ENCODE measurements around the gene SCYGR3. TPM values are rescaled to one million over a fixed set of nuclear protein-coding genes. Genes with fewer than 3 reads are reported as not detected.

SCYGR3 gene
- total and polyA plus RNA-seq, 2 donors (not counting 3 experiments of a cell fraction or from before 2014, with no cell fraction given): not detected

DNA sequence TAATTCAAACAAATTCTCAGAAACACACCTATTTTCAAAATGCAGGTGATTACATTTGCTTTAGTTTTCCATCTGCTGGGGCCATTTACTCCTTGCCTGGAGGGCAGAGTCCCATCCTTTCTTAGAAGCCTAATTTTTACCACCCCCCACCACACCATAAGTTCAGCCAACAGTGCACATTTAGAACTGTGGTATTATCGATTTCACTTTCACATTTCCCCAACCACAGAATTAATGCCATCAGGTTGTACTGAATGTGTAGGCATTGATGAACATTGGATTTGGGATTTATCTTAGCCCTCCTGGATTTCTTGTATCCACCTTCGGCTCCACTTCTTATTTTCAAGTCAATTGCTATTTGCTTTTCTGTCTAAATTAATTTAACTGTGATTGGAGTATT is 4.5 kb downstream of the SCYGR3 start:
- H4K20me1 ChIP-seq (replicated peaks; ENCODE audit: control insufficient read depth, extremely low read depth, insufficient read depth, low read length): no peaks in the 10 kb centered on the region
- dilution Hi-C loops (cut with MboI; ENCODE audit: extremely low pct_ligation_motif_present, low sequenced_read_pairs) (no loop called here), intact Hi-C loops (cut with micrococcal nuclease) (no loop called here)
- no peaks in the 10 kb centered on the region for H3K4me1 ChIP-seq (ENCODE audit: control insufficient read depth, extremely low read depth, insufficient read depth, low read length)
- CTCF ChIA-PET: interaction anchor here (1.4 kb wide), 1 partner anchor 10 kb away, joined by 3 read pairs; no protein-coding TSS in a partner anchor
- FAIRE-seq (no peak), DNase-seq (ENCODE audit: low read depth, low spot score) (no peak)
- no peak overlapping the region for H3K9ac ChIP-seq (replicated peaks; ENCODE audit: extremely low read depth, insufficient read depth, low read length)
- no peaks in the 10 kb centered on the region for H3K79me2 ChIP-seq (ENCODE audit: control insufficient read depth, insufficient read depth, low read length)
- H3K4me3 ChIP-seq (replicated peaks in 1 of 3; ENCODE audit: insufficient read depth in 1 of 3, low read depth in 1 of 3, low read length in 3 of 3): no peak overlapping the region
- H3K9me1 ChIP-seq (replicated peaks; ENCODE audit: control insufficient read depth, extremely low read depth, insufficient read depth, low read length): no peaks in the 10 kb centered on the region
- H3K9me3 ChIP-seq (replicated peaks; ENCODE audit: control insufficient read depth, insufficient read depth, low read length): no peaks in the 10 kb centered on the region
- no peaks in the 10 kb centered on the region for H3K27me3 ChIP-seq (ENCODE audit: control insufficient read depth in 2 of 2, insufficient read depth in 2 of 2, low read length in 2 of 2)
- POLR2A ChIA-PET: no interaction called here
- no TSS peak for BruUV-seq (replicated peaks)
- no peak overlapping the region for H3K4me2 ChIP-seq (ENCODE audit: insufficient read depth, low read length)
- no peak overlapping the region for H2AFZ ChIP-seq (ENCODE audit: low read depth, low read length)
- H3K36me3 ChIP-seq (ENCODE audit: control insufficient read depth in 2 of 2, extremely low read depth in 1 of 2, insufficient read depth in 2 of 2, low read length in 2 of 2): no peaks in the 10 kb centered on the region
- TF ChIP-seq MYC (IDR thresholded peaks at IDR 0.05; ENCODE audit: low read depth, low read length) (no peak), EZH2 (IDR thresholded peaks at IDR 0.05; ENCODE audit: borderline replicate concordance, low read depth, low read length, severe bottlenecking) (no peak), JUN (IDR thresholded peaks at IDR 0.05; ENCODE audit: borderline replicate concordance, insufficient read depth, insufficient read length, low read depth) (no peak), POLR2A (IDR thresholded peaks at IDR 0.05; ENCODE audit: low read depth, low read length) (no peak), POLR2AphosphoS5 (IDR thresholded peaks at IDR 0.05; ENCODE audit: insufficient read depth, low read depth, low read length) (no peak), GATA2 (IDR thresholded peaks at IDR 0.05; ENCODE audit: insufficient read depth, insufficient read length, low read depth, low read length) (no peak), FOS (IDR thresholded peaks at IDR 0.05; ENCODE audit: borderline replicate concordance, insufficient read depth, low read length) (no peak)
- TF ChIP-seq, protein P1, sequence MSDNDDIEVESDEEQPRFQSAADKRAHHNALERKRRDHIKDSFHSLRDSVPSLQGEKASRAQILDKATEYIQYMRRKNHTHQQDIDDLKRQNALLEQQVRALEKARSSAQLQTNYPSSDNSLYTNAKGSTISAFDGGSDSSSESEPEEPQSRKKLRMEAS (IDR thresholded peaks at IDR 0.05; ENCODE audit: insufficient read depth, insufficient read length): no peak
- TF ChIP-seq, protein P2, sequence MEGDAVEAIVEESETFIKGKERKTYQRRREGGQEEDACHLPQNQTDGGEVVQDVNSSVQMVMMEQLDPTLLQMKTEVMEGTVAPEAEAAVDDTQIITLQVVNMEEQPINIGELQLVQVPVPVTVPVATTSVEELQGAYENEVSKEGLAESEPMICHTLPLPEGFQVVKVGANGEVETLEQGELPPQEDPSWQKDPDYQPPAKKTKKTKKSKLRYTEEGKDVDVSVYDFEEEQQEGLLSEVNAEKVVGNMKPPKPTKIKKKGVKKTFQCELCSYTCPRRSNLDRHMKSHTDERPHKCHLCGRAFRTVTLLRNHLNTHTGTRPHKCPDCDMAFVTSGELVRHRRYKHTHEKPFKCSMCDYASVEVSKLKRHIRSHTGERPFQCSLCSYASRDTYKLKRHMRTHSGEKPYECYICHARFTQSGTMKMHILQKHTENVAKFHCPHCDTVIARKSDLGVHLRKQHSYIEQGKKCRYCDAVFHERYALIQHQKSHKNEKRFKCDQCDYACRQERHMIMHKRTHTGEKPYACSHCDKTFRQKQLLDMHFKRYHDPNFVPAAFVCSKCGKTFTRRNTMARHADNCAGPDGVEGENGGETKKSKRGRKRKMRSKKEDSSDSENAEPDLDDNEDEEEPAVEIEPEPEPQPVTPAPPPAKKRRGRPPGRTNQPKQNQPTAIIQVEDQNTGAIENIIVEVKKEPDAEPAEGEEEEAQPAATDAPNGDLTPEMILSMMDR (IDR thresholded peaks at IDR 0.05; ENCODE audit: extremely low read depth in 1 of 2, insufficient read depth in 1 of 2, low read depth in 1 of 2, low read length in 2 of 2): no peak
- no peak overlapping the region for H3K27ac ChIP-seq (ENCODE audit: insufficient read depth, low read depth, low read length)

Measured in endothelial cell of umbilical vein (primary cell).